HG02840 (cell line): ENCODE results near the gene PTTG1IP.
"Not testable (repeated sequence)": the region's sequence is repeated elsewhere in the genome, so short reads cannot be mapped to it uniquely, and the experiment has no call there.

Source experiments
- ATAC-seq: cut with Tn5 transposase; IDR thresholded peaks from one replicate; pipeline ENCODE4 v1.9.1; 2021; ENCODE audit warnings: mild to moderate bottlenecking, moderate library complexity, moderate number of reproducible peaks; ENCODE audit not compliant: unreplicated experiment, low FRiP score

The PTTG1IP gene, protein sequence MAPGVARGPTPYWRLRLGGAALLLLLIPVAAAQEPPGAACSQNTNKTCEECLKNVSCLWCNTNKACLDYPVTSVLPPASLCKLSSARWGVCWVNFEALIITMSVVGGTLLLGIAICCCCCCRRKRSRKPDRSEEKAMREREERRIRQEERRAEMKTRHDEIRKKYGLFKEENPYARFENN

DNA sequence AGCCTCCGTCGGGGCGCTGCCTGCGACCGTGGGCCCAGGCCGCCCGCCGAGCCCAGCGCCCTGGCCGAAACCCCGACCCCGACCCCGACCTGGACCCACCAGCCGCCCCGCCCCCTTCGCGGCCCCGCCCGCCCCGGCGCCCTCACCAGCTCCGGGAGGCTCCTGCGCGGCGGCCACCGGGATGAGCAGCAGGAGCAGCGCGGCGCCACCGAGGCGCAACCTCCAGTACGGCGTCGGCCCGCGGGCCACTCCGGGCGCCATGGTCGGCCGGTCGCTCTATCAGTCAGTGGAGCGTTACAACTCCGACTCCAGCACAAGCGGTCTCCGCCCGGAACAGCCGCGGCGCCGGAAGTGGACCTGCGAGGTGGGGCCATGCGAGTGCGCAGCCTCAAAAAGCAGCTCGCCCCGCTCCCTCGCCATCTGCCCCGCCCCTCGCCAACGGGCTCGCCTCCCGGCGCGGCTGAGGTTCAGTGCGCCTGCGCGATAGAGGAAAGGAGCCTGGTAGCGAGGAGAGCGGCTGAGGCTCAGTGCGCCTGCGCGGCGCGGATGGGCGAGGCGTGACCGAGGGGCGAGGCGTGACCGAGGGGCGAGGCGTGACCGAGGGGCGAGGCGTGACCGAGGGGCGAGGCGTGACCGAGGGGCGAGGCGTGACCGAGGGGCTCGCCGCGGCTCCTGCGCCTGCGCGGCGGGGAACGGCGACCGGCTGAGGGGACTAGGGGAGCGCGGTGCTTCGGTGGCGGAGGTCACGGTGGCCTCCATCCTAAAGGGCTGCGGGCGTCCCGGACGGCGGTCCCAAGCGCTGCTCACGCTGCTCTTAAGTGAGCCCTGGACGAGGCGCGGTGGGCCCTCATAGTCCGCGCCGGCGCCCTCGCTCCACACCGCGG is at the start of gene PTTG1IP:
Gene PTTG1IP (minus strand): TSS at position 335 of the 884 bp plus-strand sequence. CDS start 74 bp downstream, at position 261.
- peak; percentile 77 for ATAC-seq

DNA sequence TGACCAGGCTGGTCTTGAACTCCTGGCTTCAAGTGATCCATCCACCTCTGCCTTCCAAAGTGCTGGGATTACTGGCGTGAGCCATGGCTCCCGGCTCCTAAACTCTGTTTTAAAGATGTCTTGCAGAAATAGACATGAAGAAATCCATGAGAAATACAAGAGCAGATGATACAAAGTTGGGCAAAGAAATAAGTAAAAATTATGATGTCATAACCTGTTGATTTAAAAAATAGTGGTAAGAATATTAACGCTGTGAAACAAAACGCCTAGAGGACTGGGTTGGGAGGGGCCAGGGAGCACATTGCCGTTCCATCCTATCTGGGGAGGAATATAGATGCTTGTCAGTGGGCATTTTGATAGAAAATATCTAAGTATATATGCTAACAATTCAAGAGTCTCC is 48.4 kb upstream of the PTTG1IP start:
- ATAC-seq = no peak

DNA sequence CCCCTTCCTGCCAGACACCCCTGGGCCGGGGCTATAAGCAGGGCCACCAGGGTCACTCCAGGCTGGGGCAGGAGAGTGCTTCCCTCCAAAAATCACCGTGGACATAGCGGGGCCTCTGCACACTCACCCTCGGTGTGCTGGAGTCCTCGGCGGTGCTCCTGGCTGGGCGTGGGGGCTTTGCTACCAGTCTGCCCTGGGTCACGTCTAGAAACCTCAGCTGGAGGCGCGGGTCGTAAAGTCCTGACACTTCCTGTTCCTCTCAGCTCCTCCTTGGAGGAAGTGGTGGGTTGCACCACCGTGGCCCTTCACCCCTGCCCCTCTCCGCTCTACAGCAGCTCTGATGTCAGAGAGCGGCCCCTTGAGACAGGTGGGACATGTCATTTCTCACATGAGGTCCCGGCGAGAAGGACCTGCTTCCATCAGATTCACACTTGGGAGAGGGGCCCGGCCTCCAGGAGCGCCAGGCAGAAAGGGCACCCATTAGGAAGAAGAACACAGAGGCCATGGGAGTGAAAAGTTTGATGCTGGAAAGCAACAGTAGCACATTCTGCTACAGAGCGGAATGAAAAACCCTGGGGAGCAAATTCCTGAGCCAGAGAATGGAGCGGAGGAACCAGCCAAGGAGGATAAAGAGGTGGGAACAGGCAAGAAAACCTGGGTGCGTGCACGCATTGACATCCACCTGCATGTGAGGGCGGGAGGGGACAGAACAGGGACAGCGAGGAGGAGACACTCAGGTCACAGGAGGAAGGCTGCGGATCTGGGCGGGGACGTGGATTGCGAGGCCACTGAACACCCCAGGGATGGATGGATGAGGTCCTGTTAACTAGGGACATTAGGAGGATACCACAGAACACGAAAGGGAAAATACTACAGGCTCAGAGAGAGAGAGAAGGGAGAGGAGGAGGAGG is 47.5 kb upstream of the PTTG1IP start, which contains the start of gene ITGB2:
Gene ITGB2 (minus strand): TSS at position 206 of the 911 bp plus-strand sequence. CDS start 10,117 bp downstream, outside the sequence.
- ATAC-seq = no peak

GRCh38 chr21:44919913-44920693 is 46.6 kb upstream of the PTTG1IP start:
- no peak for ATAC-seq

DNA sequence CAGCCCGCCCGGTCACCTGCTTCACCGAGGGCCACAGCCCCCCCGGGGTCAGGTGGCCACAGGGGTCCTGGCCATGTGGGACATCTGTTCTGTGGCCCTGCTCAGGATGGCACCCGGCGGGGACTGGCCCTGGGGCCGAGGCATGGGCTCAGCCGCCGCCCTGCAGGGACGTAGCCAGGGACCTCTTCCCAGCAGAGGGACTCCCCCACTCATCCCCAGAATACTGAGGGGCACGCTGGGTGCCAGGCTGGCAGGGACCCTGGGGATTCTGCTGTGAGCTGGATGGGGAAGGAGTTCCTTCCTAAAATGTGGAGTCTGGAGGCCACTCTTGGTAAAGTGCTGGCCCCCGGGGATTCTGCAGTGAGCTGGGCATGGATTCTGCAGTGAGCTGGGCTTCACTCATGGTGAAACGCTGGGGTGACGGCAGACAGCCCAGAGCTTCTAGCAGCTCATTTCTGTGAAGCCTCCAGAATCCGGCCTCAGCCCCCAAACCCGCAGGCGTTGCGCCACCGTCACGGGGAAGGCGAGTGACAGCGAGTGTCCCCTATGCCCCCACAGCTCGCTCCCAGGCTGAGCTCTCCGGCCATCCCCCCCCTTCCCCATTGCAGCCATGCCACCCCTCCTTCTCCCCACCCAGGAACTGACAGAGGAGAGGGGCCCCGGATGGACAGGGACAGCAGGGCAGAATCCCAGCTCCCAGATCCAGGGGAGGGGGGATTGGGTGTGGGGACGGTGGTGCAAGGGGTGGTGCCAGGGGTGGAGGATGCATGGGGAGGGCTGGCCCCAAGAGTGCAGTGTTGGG is 45.8 kb upstream of the PTTG1IP start:
- ATAC-seq = no peak

- no peak for ATAC-seq
Observed at GRCh38 chr21:44918581-44919033, 45.1 kb upstream of the PTTG1IP start.

GRCh38 chr21:44918107-44918470 is 44.6 kb upstream of the PTTG1IP start:
- no peak for ATAC-seq

GRCh38 chr21:44917446-44918106 is 44.1 kb upstream of the PTTG1IP start:
- no peak for ATAC-seq

- ATAC-seq = no peak
Observed at GRCh38 chr21:44916965-44917364, 43.5 kb upstream of the PTTG1IP start.

GRCh38 chr21:44914176-44914874 is 40.8 kb upstream of the PTTG1IP start:
- ATAC-seq = no peak

DNA sequence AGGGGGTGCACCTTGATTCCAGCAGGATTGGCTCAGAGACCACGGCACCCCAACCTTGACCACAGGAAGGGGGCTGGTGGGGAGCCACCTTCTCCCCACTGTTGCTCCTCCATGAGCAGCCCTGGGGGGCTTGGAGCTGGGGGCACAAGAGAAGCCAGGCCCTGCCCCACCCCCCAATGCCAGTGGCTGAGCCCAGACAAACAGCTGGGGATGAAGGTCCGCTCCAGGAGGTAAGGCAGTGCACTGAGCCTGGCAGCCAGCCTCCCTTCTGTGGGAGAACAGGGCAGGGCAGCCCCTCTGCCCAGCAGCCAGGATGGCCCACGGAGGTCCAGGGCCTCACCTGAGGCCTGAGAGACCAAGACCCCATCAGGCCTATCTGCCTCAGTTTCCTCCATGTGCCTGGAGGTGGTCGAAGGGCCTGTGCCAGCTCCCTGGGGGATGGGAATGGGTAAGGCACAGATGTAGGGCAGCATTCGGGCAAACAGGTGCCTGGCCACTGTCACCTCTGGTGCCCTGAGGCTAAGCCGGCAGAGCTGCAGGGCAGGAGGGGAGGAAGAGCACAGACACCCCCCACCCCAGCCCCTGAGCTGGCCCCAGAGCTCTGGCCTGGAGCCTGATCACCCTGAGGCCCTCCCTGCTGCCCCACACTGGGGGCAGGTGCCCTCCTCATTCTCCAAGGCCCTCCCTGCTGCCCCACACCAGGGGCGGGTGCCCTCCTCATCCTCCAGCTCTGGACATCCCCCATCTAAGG is 40.1 kb upstream of the PTTG1IP start:
- no peak for ATAC-seq

DNA sequence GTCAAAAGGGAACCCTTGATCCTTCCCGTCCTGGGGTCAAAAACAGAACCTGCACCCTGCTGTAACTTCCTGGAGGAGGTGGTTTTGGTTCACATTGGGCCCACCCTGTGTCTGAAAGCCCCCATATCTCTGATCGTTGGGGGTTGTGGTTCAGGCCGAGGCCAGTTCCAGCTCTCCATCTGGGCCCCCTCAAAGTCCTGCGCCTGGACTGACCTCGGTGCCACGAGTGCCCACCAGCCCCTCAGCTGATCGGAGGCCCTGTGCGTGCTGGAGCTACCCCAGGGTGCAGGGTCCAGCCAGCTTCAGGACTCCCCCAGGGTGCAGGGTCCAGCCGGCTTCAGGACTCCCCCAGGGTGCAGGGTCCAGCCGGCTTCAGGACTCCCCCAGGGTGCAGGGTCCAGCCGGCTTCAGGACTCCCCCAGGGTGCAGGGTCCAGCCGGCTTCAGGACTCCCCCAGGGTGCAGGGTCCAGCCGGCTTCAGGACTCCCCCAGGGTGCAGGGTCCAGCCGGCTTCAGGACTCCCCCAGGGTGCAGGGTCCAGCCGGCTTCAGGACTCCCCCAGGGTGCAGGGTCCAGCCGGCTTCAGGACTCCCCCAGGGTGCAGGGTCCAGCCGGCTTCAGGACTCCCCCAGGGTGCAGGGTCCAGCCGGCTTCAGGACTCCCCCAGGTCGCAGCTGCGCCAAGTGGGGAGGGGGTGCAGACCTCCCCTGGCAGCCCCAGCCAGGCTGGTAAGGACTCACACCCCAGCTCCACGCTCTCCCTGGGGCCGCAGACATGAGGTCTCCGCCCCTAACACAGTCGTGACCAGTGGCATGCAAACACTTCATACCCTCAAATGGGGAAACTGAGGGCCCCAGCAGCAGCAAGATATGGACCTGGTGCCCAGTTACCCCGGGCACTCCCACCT is 39.3 kb upstream of the PTTG1IP start:
- ATAC-seq = not testable (repeated sequence)

- no peak for ATAC-seq
Observed at GRCh38 chr21:44912158-44912473, 38.6 kb upstream of the PTTG1IP start.

DNA sequence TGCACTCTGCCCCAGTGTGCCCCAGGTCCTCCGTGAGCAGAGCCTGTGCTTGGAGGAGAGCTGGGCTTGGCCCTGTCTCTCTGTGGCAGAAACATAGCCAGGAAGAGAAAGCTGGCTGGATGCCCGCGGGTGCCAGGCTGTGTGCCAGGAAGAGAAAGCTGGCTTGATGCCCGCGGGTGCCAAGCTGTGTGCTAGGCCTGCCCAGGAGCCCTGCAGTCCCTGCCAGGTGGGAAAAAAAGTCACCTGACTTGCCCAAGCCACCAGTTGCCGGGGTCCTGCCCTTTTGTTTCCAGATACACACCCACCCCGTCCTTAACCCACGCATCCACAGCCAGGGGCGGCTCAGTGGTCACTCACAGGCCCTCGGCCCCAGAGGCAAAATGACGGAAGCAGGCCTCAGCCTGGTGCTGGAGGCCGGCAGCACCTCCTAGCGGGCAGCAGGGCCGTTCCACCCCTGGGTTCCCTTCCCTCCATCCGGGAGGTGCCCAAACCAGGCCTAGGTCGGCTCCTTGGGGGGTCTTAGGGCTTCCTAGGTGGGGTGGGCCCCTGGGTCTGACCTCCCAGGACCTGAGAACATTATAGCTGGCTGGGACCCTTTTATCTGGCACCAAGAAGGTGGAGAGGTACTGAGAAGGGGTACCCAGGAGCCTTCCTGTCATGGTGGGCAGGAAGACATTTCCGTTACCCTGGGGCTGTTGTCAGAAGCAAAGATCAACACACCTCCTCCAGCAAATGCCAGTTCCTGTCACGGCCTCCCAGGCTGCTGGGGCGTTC is 38.1 kb upstream of the PTTG1IP start:
- ATAC-seq = no peak

- no peak for ATAC-seq
Observed at GRCh38 chr21:44911068-44911383, 37.5 kb upstream of the PTTG1IP start.
